Ishikawa (cell line): ENCODE results near the gene RBM15.

Experiments
- CEBPB ChIP-seq: IDR thresholded peaks from 2 replicates; pipeline ENCODE4 v1.6.1; 2012
- CREB1 ChIP-seq: IDR thresholded peaks from 2 replicates; pipeline ENCODE4 v1.6.1; 2012; ENCODE audit warnings: low read depth
- EGR1 ChIP-seq: IDR thresholded peaks from 2 replicates; pipeline ENCODE4 v1.6.1; 2012
- EP300 ChIP-seq: IDR thresholded peaks from 2 replicates; pipeline ENCODE4 v1.6.1; 2012; ENCODE audit warnings: borderline replicate concordance
- FOXM1 ChIP-seq: IDR thresholded peaks from 2 replicates; pipeline ENCODE4 v1.6.1; 2012; ENCODE audit warnings: low read depth, borderline replicate concordance
- NFIC ChIP-seq: IDR thresholded peaks from 2 replicates; pipeline ENCODE4 v1.6.1; 2012
- RAD21 ChIP-seq: IDR thresholded peaks from 2 replicates; pipeline ENCODE4 v1.6.1; 2012; ENCODE audit warnings: low read depth
- TAF1 ChIP-seq: IDR thresholded peaks from 2 replicates; pipeline ENCODE4 v1.6.1; 2012; ENCODE audit warnings: low read depth, mild to moderate bottlenecking
- TCF12 ChIP-seq: IDR thresholded peaks from 2 replicates; pipeline ENCODE4 v1.6.1; 2012; ENCODE audit warnings: low read depth
- TEAD4 ChIP-seq: IDR thresholded peaks from 2 replicates; pipeline ENCODE4 v1.6.1; 2012
- YY1 ChIP-seq: IDR thresholded peaks from 2 replicates; pipeline ENCODE4 v1.6.1; 2012; ENCODE audit warnings: low read depth
- ZBTB7A ChIP-seq: IDR thresholded peaks from 2 replicates; pipeline ENCODE4 v1.6.1; 2012; ENCODE audit warnings: low read depth
- TF ChIP-seq, protein P1 (sequence below): IDR thresholded peaks from 2 replicates; pipeline ENCODE4 v1.6.1; 2012
- TF ChIP-seq, protein P2 (sequence below): IDR thresholded peaks from 2 replicates; pipeline ENCODE4 v1.6.1; 2012
- TF ChIP-seq, protein P3 (sequence below): IDR thresholded peaks from 2 replicates; pipeline ENCODE4 v1.6.1; 2012; ENCODE audit warnings: low read depth, mild to moderate bottlenecking

The RBM15 gene

DNA sequence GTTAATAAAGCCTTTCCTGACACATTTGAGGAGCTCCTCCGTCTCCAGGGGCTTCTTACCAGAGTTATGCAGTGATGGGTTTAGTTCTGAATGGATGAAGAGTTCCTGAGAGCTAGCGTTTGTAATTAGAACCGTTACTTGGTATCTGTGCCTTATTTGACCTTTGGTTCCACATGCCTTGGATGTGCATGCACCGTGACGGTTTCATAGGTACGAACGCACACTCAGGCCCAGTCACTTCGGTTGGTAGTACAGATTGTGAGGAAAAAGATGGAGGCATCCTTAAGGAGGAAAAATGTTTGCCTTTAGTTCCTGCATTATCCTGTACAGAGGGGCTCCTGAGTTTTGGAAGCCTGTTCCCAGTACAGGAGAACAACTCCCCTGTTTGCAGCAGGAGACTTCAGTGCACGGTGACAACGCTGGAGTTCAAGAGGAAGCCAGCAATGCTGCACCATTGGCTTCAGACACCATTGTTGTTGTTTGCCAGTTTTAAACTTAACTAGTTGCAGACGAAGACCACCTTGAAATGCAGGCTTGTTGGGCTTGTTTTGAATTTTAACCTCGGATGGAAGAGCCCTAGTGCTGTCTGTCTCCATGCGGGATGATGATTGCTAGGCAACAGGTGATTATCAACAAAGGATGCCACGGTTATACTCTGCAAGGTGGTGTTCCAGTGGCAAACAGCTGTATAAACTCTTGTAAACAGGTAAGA is 8.2 kb downstream of the RBM15 start:
- TF ChIP-seq TAF1 (no peak), ZBTB7A (no peak), YY1 (no peak)

GRCh38 chr1:110348050-110348449 is 8.9 kb downstream of the RBM15 start:
- TF ChIP-seq TEAD4 = no peak
- TF ChIP-seq YY1 = no peak
- no peak for TF ChIP-seq CEBPB
- no peak for TF ChIP-seq TAF1
- TF ChIP-seq, protein P1, sequence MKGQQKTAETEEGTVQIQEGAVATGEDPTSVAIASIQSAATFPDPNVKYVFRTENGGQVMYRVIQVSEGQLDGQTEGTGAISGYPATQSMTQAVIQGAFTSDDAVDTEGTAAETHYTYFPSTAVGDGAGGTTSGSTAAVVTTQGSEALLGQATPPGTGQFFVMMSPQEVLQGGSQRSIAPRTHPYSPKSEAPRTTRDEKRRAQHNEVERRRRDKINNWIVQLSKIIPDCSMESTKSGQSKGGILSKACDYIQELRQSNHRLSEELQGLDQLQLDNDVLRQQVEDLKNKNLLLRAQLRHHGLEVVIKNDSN = no peak
- TF ChIP-seq EGR1 = no peak
- TF ChIP-seq, protein P2, sequence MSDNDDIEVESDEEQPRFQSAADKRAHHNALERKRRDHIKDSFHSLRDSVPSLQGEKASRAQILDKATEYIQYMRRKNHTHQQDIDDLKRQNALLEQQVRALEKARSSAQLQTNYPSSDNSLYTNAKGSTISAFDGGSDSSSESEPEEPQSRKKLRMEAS = no peak
- no peak for TF ChIP-seq NFIC
- TF ChIP-seq CREB1 = no peak

DNA sequence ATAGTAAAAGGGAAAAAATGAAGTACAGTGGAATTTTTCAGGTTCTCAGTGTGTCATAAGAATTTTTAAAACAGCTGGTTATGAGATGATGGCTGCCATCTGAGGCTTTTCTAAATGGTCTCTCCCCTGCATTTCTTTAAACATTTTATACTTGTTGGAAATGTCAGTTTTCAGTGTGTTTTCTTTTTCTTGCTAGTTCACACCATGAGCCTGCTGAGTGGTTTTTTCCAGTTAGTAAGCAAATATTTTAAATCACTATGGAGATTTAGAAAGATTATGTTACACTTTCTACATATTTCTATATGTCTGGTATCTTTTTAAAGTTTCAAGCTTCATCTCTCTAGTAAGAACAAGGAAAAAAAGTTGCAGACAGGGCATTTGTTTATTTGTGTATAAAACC is 9.6 kb downstream of the RBM15 start:
- TF ChIP-seq EP300 (no peak), NFIC (no peak), CREB1 (no peak), TCF12 (no peak), CEBPB (no peak), YY1 (no peak), EGR1 (no peak), RAD21 (no peak), FOXM1 (no peak), TAF1 (no peak), ZBTB7A (no peak), TEAD4 (no peak)
- TF ChIP-seq, protein P1 = no peak
- TF ChIP-seq, protein P3, sequence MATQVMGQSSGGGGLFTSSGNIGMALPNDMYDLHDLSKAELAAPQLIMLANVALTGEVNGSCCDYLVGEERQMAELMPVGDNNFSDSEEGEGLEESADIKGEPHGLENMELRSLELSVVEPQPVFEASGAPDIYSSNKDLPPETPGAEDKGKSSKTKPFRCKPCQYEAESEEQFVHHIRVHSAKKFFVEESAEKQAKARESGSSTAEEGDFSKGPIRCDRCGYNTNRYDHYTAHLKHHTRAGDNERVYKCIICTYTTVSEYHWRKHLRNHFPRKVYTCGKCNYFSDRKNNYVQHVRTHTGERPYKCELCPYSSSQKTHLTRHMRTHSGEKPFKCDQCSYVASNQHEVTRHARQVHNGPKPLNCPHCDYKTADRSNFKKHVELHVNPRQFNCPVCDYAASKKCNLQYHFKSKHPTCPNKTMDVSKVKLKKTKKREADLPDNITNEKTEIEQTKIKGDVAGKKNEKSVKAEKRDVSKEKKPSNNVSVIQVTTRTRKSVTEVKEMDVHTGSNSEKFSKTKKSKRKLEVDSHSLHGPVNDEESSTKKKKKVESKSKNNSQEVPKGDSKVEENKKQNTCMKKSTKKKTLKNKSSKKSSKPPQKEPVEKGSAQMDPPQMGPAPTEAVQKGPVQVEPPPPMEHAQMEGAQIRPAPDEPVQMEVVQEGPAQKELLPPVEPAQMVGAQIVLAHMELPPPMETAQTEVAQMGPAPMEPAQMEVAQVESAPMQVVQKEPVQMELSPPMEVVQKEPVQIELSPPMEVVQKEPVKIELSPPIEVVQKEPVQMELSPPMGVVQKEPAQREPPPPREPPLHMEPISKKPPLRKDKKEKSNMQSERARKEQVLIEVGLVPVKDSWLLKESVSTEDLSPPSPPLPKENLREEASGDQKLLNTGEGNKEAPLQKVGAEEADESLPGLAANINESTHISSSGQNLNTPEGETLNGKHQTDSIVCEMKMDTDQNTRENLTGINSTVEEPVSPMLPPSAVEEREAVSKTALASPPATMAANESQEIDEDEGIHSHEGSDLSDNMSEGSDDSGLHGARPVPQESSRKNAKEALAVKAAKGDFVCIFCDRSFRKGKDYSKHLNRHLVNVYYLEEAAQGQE = no peak
- TF ChIP-seq, protein P2 = no peak

DNA sequence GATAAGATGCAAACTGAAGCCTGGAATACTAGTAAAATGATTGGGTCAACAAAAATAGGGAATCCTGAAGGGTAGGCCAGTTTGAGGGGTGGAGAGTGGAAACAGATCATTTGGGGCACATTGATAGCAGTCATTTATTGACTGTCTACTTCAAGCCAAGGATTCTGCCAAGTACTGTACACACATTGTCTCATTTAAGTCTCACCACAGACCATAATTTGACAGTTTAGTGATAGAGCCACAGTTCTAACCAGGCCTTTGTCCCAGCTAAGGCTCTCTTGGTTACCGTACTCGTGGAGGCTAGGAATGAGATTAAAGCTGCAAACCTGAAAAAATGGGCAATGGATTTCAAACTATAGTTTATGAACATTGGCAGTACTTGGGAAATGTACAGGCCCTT is 11.2 kb downstream of the RBM15 start:
- TF ChIP-seq EGR1 = no peak
- TF ChIP-seq EP300 = no peak
- TF ChIP-seq, protein P1 = no peak
- no peak for TF ChIP-seq TEAD4
- no peak for TF ChIP-seq CREB1
- TF ChIP-seq YY1 = no peak
- no peak for TF ChIP-seq NFIC
- TF ChIP-seq, protein P3 = no peak
- no peak for TF ChIP-seq FOXM1
- TF ChIP-seq RAD21 = no peak
- TF ChIP-seq ZBTB7A = no peak

- TF ChIP-seq, protein P1 = no peak
- no peak for TF ChIP-seq TEAD4
- no peak for TF ChIP-seq ZBTB7A
- TF ChIP-seq, protein P2 = no peak
- no peak for TF ChIP-seq YY1
- TF ChIP-seq CEBPB = no peak
- no peak for TF ChIP-seq EGR1
Observed at GRCh38 chr1:110355321-110355720, 16.1 kb downstream of the RBM15 start.
